Stimulated activated CD8-positive, alpha-beta memory T cell treated with anti-CD3 and anti-CD28 coated beads, Interleukin-7, amount 100 ng/mL, for 48 hours (primary cell): Measurements from ENCODE around the gene HES7.

Experiments
- DNase-seq, 2 donors: peaks; one replicate each; pipeline ENCODE4 v3.0.0-alpha.2; 2020; ENCODE audit warnings: low read depth in 1 of 2; ENCODE audit errors: extremely low read depth in 1 of 2

HES7 gene

GRCh38 chr17:8075574-8076342 is 48.1 kb downstream of the HES7 start:
- no peak for DNase-seq

- no peak for DNase-seq
Measured at GRCh38 chr17:8075081-8075480, 48.8 kb downstream of the HES7 start.

GRCh38 chr17:8074554-8074953 is 49.4 kb downstream of the HES7 start:
- no peak for DNase-seq

- peak; percentile 64 to 72 for DNase-seq
Measured at GRCh38 chr17:8073627-8074484, 50.0 kb downstream of the HES7 start.

GRCh38 chr17:8072729-8073461 is 51.0 kb downstream of the HES7 start:
- DNase-seq, result no peak

GRCh38 chr17:8072341-8072728 is 51.6 kb downstream of the HES7 start:
- DNase-seq, result no peak

GRCh38 chr17:8071496-8071895 is 52.4 kb downstream of the HES7 start:
- DNase-seq, result no peak
